NCI-H146 treated with DMSO at 0.1 percent for 48 hours (cell line): Measurements from ENCODE around the gene THEM4.
"Not testable (repeated sequence)": the region's sequence is repeated elsewhere in the genome, so short reads cannot be mapped to it uniquely, and the experiment has no call there.

Source experiments
- DNase-seq: peaks from one replicate; lab custom pipeline; 2025; ENCODE audit not compliant: unreplicated experiment; lab: John Stamatoyannopoulos, UW

THEM4 gene

DNA sequence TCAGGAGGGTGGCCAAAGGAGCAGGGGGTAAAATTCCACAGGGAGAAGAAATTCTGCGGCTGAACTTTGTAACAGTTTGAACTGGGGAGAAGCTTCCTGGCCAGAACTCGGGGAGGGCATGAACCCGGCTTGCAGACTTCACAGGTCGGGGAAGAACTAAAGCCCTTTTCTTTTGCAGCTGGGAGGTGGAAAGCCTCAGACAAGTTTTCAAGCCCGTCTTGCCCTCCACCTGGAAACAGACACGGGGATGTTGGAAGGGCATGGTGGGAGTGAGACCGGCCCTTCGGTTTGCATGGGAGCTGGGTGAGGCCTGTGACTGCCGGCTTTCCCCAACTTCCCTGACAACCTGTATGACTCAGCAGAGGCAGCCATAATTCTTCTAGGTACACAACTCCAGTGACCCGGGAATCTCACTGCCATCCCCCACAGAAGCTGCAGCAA is 11.3 kb downstream of the THEM4 start:
- DNase-seq: no peak

DNA sequence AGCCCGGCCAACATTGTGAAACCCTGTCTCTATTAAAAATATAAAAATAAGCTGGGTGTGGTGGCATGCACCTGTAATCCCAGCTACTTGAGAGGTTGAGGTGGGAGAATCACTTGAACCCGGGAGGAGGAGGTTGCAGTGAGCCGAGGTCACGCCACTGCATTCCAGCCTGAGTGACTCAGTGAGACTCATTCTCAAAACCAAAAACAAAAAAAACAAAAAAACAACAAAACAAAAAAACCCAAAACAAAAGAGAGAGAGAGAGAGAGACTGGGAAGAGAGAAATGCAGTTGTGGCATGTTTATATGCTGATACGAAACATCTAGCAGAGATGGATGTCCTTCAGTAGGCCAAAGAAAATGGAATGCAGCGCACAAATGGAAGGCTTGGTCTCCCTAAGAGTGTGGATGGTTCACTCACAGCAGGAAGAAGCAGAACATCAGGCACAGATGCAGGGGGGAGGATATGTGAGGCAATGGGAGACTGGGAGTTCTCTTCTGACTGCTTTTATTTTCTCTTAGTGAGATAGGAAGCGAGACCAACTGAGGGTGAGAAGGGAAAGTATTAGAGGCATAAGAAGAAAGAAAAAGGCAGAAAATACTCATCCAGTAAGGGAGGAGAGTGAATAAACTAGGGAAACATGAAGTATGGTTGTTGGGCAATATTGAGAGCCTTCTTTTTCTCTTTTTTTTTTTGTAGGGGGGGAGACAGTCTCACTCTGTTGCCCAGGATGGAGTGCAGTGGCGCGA is 16.0 kb downstream of the THEM4 start:
- DNase-seq: no peak

DNA sequence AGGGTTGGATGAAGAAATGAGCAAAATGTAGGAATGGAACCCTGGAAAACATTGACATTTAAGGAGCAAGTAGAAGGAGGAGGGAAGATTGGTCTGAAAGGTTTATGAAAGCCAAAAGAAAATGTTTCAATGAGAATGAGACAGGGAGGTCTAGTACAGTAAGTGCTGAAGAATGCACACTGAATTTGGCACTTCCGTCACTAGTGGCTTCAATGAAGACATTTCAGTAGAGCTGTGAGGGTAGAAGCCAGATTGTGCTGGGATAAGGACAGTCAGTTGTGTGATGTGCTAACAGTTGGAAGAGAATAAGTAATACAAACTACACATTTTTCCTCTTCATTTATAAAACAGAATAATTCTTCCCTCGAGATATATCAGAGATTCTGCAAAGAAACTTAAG is 17.1 kb downstream of the THEM4 start:
- DNase-seq: no peak

DNA sequence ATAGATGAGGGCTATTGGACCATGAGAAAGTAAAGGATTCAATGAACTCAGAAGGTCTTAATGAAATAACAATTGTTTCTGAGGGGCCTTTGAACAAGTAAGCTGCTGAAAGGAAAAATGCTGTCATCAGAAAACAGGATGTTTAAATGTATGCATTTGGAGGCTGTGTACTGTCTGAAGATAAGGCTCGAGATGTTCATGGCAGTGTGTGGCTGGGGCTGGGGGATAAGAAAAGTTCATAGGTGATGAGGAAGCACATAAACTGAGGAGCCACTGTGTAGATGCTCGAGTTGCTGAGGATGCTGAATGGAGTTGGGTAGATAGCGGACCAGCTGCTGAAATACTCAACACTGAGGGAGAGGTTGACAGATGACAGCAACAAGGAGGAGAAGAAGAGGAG is 17.8 kb downstream of the THEM4 start:
- no peak for DNase-seq

DNA sequence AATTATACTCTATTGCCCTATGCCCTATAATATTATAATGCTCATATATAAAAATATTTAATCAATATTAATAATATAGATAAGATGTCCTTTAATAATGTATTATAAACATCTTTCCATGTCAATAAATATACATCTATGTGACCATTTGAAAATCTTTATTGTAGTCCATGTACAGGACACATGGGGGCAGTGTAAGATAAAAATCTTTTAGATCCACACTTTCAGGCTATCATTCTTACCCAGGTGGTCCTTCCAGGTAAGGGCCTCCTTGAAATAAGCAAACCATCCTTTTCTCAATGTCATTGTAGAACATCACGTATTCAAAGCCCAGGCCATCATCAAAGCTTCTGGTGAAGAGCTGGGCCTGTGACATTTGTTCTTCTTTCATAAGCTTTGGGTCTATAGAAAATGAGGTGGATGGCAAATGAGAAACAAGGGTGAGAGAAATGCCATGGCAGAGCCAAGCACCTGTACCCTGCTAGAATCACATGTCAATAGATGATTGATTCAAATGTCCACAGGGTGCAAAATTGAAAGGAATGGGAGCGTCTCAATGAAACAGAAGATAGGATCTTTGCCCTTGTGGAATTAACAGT is 20.2 kb downstream of the THEM4 start:
- DNase-seq: no peak

DNA sequence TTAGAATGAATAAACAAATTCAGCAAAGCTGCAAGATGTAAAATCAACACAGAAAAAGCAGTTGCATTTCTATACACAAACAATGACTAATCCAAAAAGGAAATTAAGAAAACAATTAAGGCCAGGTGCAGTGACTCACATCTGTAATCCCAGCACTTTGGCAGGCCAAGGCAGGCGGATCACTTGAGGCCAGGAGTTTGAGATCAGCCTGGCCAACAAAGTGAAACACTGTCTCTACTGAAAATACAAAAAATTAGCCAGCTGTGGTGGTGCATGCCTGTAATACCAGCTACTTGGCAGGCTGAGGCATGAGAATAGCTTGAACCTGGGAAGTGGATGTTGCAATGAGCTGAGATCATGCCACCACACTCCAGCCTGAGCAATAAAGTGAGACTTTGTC is 22.3 kb downstream of the THEM4 start:
- no peak for DNase-seq

DNA sequence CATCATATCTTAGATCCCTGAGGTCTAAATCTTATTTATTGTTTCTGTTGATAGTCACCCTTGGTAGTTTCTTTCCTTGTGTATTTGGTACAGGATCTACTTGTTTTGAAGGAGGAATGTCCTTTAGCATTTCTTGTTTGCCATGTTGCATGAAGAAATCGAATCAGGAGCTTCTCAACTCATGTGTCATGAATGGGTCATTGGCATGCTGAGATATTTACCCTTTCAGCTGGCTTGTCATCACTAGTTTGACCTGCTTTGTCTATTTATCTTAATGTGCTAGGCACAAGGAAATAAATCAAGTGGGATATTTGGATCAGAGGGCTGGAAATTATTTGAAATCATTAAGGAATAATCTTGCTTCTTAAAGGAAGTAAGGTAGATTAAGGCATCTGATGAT is 23.8 kb downstream of the THEM4 start:
- DNase-seq: no peak

DNA sequence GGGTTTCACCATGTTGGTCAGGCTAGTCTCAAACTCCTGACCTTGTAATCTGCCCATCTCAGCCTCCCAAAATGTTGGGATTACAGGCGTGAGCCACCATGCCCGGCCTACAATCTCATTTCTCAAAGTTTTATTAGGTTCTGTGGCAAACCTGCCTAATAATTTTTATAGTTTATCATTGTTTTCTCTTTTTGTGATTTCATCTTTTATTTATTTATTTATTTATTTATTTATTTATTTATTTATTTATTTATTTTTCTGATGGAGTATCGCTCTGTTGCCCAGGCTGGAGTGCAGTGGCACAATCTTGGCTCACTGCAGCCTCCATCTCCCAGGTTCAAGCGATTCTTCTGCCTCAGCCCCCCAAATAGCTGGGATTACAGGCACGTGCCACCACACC is 24.4 kb downstream of the THEM4 start:
- DNase-seq: not testable (repeated sequence)

DNA sequence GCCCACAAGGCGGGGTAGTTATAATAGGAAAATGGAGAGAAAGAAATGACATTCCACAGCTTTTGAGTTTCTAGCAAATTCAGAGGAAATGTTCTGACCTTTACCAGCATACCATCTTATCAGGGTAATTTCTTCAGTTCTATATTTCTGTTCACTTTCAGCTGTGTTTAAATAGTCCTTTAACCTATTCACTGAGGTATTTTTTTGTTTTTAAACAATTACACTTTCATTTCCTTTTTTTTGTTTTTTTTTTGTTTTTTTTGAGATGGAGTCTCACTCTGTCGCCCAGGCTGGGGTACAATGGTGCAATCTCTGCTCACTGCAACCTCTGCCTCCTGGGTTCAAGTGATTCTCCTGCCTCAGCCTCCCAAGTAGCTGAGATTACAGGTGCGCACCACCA is 24.9 kb downstream of the THEM4 start:
- DNase-seq: not testable (repeated sequence)

DNA sequence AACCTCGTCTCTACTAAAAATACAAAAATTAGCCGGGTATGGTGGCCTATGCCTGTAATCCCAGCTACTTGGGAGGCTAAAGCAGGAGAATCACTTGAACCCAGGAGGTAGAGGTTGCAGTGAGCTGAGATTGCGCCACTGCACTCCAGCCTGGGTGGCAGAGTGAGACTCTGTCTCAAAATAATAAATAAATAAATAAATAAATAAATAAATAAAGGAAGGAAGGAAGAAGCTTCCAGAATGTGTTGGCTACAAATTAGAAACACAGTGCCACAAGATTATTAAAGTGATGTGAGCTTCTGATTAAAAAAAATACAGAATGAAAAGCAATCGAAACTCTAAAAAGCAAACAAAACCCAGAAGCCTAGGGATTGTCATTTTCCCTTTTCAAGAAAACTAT is 25.4 kb downstream of the THEM4 start:
- DNase-seq: not testable (repeated sequence)

DNA sequence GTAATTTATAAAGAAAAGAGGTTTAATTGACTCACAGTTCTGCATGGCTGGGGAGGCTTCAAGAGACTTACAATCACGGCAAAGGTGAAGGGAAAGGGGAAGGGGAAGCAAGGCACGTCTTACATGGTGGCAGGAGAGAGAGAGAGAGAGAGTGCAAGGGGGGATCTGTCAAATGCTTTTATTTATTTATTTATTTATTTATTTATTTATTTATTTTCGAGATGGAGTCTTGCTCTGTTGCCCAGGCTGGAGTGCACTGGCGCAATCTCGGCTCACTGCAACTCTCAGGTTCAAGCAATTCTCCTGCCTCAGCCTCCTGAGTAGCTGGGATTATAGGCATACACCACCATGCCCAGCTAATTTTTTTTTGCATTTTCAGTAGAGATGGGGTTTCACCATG is 26.4 kb downstream of the THEM4 start:
- not testable (repeated sequence) for DNase-seq

DNA sequence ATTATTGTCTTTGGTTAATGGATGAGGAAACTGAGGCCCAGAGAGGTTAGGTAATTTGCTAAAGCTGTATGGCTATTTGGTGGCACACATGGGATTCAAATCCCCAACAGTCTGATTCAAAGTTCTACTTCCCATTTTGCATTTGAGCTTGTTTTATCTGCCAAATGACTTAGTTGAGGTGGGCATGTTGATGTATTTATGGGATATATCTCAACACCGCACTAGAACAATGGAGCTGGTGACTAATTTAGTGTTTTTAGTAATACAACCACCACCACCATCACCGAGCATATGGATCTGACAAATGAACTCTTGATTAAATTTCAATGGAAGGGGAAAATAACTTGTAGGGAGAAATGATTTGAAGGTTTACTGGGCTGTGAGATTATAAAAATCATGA is 26.8 kb downstream of the THEM4 start:
- no peak for DNase-seq

DNA sequence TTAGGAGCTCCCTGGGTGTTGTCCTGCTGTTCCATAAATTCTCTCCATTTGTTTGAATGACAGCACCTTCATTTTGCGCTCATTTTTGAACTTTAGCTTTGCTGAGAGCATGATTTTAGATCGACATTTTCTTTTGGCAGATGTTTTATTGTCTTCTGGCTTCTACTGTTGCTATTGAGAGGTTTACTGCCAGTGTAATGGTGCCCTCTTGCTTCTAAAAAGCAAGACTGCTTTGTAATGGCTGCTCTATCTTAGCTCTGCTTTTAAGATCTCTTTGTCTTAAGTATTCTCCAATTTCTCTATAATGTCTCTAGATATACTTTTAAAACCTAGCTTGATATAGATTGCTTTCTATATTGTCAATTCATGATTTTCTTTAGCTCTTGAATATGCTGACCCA is 27.8 kb downstream of the THEM4 start:
- DNase-seq: no peak

DNA sequence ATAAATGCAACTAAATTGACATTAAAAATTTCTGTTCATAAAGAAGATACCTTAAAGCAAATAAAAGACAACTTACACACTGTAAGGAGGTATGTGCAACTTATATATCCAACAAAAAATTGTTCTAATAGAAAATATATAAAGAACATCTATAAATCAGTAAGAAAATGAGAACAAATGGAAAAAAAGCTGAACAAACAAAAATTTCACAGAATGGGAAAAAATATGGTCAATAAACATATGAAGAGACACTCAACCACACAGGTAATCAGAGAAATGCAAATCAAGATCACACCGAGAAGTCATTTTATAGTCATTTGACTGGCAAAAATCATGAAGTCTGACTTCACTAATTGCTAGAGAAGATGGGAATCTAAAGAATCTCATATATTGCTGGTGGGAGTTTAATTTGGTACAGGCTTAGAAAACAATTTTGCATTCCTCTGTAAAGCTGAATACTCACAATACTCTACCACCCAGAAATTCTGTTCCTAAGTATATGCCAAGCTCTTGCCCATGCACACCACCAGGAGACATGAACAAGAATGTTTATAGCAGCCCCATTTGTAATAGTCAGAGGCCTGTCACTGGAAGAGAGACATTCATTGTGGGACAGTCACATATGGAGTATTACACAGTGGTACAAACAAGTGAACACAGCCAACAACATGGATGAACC is 33.8 kb downstream of the THEM4 start:
- no peak for DNase-seq

DNA sequence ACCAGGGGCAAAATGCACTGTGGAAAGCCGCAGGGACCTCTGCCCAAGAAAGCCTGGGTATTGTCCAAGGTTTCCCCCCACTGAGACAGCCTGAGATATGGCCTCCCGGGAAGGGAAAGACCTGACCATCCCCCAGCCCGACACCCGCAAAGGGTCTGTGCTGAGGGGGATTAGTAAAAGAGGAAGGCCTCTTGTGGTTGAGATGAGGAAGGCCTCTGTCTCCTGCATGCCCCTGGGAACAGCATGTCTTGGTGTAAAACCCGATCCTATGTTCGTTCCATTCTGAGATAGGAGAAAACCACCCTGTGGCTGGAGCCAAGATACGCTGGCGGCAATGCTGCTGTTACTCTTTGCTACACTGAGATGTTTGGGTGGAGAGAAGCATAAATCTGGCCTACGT is 36.5 kb downstream of the THEM4 start:
- DNase-seq: not testable (repeated sequence)

DNA sequence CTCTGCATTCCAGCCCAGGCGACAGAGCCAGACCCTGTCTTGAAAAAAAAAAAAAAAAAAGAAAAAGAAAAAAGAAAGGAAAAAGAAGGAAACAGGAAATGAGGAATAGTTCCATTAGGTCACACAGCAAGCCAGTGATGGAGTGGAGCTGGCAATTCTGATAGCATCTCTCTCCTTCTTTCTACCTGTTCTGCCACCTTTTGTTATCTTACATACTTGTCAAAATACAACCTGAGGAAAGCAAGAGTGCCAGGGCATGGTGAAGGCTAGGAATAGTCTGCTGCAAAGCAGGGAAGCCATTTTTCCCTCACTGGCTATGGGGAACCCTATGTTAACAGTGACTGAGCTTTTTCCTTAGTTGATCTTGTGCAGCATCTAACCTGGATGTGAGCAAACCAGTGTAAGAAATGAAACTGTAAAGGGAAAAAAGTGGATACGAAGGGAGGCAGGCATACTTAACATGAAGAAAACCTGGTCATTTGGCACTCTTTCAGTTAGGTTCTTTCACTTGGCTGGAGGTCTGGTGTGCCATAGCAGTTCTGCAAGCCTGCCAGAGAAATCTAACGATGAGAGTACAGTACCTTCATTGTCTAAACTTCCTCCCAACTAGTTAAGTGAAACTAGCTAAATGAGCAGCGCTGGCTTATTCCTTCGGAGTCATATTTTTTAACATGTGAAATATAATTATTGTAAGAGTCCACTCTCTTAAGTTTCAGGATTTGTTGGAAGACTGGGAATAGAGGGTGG is 37.9 kb downstream of the THEM4 start:
- DNase-seq: no peak

DNA sequence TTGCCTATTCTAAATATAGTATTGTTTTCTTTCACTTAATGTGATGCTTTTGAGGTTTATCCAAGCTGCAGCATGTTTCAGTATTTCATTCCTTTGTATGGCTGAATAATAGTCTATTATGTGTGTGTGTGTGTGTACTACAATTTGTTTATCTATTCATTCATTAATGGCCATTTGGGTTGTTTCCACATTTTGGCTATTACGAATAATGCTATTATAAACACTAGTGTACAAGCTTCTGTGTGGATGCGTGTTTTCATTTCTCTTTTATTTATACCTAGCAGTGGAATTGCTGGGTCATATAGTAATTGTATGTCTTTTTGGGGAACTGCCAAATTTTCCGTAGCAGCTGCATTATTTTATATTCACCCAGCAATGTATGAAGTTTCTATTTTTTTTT is 40.8 kb downstream of the THEM4 start:
- no peak for DNase-seq

DNA sequence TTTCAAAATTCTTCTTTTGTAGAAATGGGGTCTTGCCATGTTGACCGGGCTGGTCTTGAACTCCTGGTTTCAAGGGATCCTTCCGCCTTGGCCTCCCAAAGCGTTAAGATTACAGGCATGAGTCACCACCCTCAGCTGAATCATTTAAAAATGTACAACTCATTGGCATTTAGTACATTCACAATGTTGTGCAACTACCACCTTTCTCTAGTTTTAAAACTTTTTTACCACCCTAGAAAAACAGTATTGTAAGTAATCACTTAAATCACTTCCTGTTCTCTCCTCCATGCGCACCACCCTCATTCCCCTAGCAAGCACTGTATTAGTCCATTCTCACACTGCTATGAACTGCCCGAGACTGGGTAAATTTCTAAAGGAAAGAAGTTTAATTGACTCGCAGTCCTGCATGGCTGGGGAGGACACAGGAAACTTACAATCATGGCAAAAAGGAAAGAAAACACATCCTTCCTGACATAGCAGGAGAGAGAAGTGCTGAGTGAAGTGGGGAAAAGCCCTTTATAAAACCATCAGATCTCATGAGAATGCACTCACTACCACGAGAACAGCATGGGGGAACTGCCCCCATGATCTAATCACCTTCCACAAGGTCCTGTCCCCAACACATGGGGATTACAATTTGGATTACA is 41.4 kb downstream of the THEM4 start:
- no peak for DNase-seq

DNA sequence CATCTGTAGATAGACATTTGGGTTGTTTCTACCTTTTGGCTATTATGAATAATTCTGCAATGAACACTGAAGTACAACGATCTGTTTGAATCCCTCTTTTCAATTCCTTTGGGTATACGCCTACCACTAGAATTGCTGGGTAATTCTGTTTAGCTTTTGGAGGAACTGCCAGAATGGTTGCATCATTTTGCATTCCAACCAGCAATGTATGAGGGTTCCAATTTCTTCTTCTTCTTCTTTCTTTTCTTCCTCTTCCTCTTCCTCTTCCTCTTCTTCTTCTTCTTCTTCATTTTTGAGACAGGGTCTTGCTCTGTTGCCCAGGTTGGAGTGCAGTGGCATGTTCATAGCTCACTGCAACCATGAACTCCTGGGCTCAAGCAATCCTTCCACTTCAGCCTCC is 42.0 kb downstream of the THEM4 start:
- no peak for DNase-seq

DNA sequence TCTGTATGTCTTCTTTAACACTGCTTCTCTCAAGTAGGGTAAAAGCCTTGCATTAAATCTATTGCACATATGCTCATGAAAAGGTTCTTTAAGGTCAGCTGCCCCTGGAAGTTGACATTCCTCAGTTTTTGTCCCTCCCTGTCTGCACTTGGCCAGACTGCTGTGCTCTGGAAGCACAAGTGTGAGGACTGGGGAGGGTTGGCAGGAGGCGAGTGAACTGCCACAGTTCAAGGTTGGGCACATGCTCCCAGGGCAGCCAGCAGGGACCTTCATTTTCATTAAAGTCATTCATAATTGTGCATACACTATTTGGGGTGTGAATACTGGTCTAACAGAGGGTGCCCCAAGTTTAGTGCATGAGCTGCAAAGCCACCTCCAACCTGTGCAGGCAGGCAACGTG is 44.9 kb downstream of the THEM4 start:
- no peak for DNase-seq

DNA sequence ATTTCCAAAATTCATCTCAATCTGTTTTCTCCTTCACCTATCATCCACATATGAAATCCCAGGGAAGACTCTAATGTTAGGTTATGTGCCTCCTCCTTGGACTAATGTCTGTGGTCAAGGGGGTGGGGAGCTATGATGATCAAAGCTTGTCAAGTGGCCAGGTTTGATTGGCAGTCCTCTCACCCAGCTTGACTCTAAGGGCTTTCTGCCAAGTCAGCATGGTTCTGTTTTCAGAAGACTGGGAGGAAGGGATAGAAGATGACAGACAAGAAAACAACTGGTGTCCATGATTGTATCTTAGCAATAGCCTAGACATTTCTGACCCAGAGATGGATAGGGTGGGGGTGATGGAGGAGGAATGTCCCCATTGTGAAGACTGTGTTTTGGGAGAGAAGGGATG is 46.7 kb downstream of the THEM4 start:
- no peak for DNase-seq
